ENCODE measurements around the gene SLC35B4.

- TF ChIP-seq CTCF (IDR thresholded peaks at IDR 0.05) (no peak), POLR2AphosphoS5 (IDR thresholded peaks at IDR 0.05; ENCODE audit: low read depth, low read length) (no peak), REST (IDR thresholded peaks at IDR 0.05; ENCODE audit: insufficient read depth in 1 of 2, low read depth in 2 of 2, low read length in 1 of 2) (no peak), SIN3A (IDR thresholded peaks at IDR 0.05; ENCODE audit: borderline replicate concordance, insufficient read depth, low read depth, low read length) (no peak)
These were observed 70.4 kb downstream of the SLC35B4 start for GRCh38 chr7:134246347-134246746.
